ENCODE measurements around the gene C17orf58. TPM values are rescaled to one million over a fixed set of nuclear protein-coding genes. Genes with fewer than 3 reads are reported as not detected.

The C17orf58 gene
- total and polyA plus RNA-seq, 2 of the 8 experiments (the other 6 are each of a cell fraction or from before 2014, with no cell fraction given): 22.6 to 24.1 TPM

DNA sequence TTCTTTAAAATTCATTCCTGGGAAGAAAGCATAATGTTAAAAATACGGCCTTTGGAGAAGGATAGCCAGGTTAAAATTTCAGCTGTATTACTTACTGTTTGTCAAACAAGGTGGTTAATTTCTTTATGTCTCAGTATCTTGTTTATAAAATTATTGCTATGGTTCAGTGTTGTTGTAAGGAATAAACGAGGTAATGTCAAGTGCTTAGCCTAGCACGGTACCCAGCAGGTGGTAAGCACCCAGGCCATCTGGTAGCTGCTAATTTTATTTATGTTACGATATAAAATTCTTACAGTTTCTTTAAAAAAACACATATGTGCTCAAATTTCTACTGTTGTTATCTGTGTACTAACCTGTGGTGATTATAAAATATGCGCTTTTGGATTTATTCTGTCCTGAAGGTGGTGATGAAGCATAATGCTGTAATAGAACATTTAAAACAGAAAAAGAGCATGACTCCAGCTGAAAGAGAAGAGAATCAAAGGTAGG lies 48.9 kb downstream of the C17orf58 start (continued):
- no peak for TF ChIP-seq PHF8 (conservative IDR thresholded peaks at IDR 0.05; ENCODE audit: low read depth, low read length)
- TF ChIP-seq BRCA1 (IDR thresholded peaks at IDR 0.05; ENCODE audit: low read depth, low read length): no peak
- TF ChIP-seq SP4 (IDR thresholded peaks at IDR 0.05; ENCODE audit: low read length): no peak

Measured in H1 (cell line).